Neural cell (in vitro differentiated cells): ENCODE data around the gene EIF4H. TPM values are rescaled to one million over a fixed set of nuclear protein-coding genes. Genes with fewer than 3 reads are reported as not detected.
"Not testable (repeated sequence)": the region's sequence is repeated elsewhere in the genome, so short reads cannot be mapped to it uniquely, and the experiment has no call there.

ENCODE experiments used
- H2AFZ ChIP-seq: fragments of 200-600, 300-800 bp; sonication (generic), shearing (Covaris generic); 2 replicates; pipeline ENCODE4 v1.6.0; 2014; ENCODE audit warnings: low read depth, mild to moderate bottlenecking, antibody characterized with exemption, low read length, moderate library complexity
- H3F3A ChIP-seq: fragments of 200-600 bp; shearing (Covaris generic); 2 replicates; pipeline ENCODE4 v1.6.1; 2016; ENCODE audit warnings: mild to moderate bottlenecking, moderate library complexity, mixed read lengths, antibody characterized with exemption, low read length; ENCODE audit not compliant: insufficient read depth, poor library complexity, severe bottlenecking
- H3K27ac ChIP-seq: fragments of 200-600, 300-800 bp; sonication (generic), shearing (Covaris generic); 2 replicates; pipeline ENCODE4 v1.5.1; 2014; ENCODE audit warnings: mild to moderate bottlenecking, low read length, moderate library complexity
- H3K27me3 ChIP-seq: fragments of 300-800, 200-600 bp; sonication (generic), shearing (Covaris generic); 2 replicates; pipeline ENCODE4 v1.6.0; 2014; ENCODE audit warnings: mild to moderate bottlenecking, low read depth, low read length, moderate library complexity; ENCODE audit not compliant: insufficient read depth
- H3K36me3 ChIP-seq: fragments of 300-800, 200-600 bp; sonication (generic), shearing (Covaris generic); 2 replicates; pipeline ENCODE4 v1.5.1; 2014; ENCODE audit warnings: mild to moderate bottlenecking, antibody characterized with exemption, low read length, moderate library complexity; ENCODE audit not compliant: insufficient read depth
- H3K4me2 ChIP-seq: fragments of 300-800, 200-600 bp; sonication (generic), shearing (Covaris generic); 2 replicates; pipeline ENCODE4 v1.6.0; 2014; ENCODE audit warnings: mild to moderate bottlenecking, low read length
- H3K4me3 ChIP-seq: fragments of 300-800, 200-600 bp; sonication (generic), shearing (Covaris generic); 2 replicates; pipeline ENCODE4 v1.5.1; 2014; ENCODE audit warnings: mild to moderate bottlenecking, low read length, moderate library complexity
- H3K79me2 ChIP-seq: fragments of 200-600 bp; shearing (Covaris generic); replicated peaks from 2 replicates; pipeline ENCODE4 v1.6.0; 2014; ENCODE audit warnings: mild to moderate bottlenecking, low read length, moderate library complexity; ENCODE audit not compliant: insufficient read depth
- H3K9ac ChIP-seq: fragments of 300-800, 200-600 bp; sonication (generic), shearing (Covaris generic); 2 replicates; pipeline ENCODE4 v1.6.1; 2016; ENCODE audit warnings: mild to moderate bottlenecking, low read length, mixed read lengths
- H3K9me2 ChIP-seq: fragments of 200-600 bp; shearing (Covaris generic); 2 replicates; pipeline ENCODE4 v1.6.1; 2016; ENCODE audit warnings: mild to moderate bottlenecking, low read length, mixed read lengths; ENCODE audit not compliant: insufficient read depth
- H3K9me3 ChIP-seq: fragments of 200-600, 300-800 bp; sonication (generic), shearing (Covaris generic); 2 replicates; pipeline ENCODE4 v1.6.1; 2016; ENCODE audit warnings: mild to moderate bottlenecking, mixed run types, low read length, moderate library complexity, mixed read lengths
- H4K20me1 ChIP-seq: fragments of 200-600 bp; shearing (Covaris generic); 2 replicates; pipeline ENCODE4 v1.6.1; 2016; ENCODE audit warnings: mild to moderate bottlenecking, mixed run types; ENCODE audit not compliant: insufficient read depth
- CTCF ChIP-seq: fragments of 450-650 bp; IDR thresholded peaks from 2 replicates; pipeline ENCODE4 v1.5.1; 2014; ENCODE audit warnings: antibody characterized with exemption, mild to moderate bottlenecking, moderate library complexity; ENCODE audit not compliant: poor library complexity, severe bottlenecking
- EP300 ChIP-seq: fragments of 450-650 bp; conservative IDR thresholded peaks from 2 replicates; pipeline ENCODE4 v1.6.1; 2014; ENCODE audit warnings: antibody characterized with exemption, mild to moderate bottlenecking, moderate library complexity; ENCODE audit not compliant: poor library complexity, severe bottlenecking
- EZH2 ChIP-seq: fragments of 200-600, 300-800 bp; shearing (Covaris generic), sonication (generic); IDR thresholded peaks from 2 replicates; pipeline ENCODE4 v1.6.1; 2014; ENCODE audit warnings: antibody characterized with exemption, low read length, borderline replicate concordance, mild to moderate bottlenecking; ENCODE audit not compliant: insufficient read depth, poor library complexity, severe bottlenecking
- MXI1 ChIP-seq: fragments of 450-650 bp; conservative IDR thresholded peaks from 2 replicates; pipeline ENCODE4 v1.6.1; 2014; ENCODE audit warnings: antibody characterized with exemption, mild to moderate bottlenecking; ENCODE audit not compliant: poor library complexity, severe bottlenecking
- POLR2AphosphoS5 ChIP-seq: IDR thresholded peaks from 2 replicates; pipeline ENCODE4 v1.6.1; 2012
- RAD21 ChIP-seq: fragments of 450-650 bp; conservative IDR thresholded peaks from 2 replicates; pipeline ENCODE4 v1.6.1; 2014; ENCODE audit warnings: antibody characterized with exemption, mild to moderate bottlenecking, moderate library complexity
- SMC3 ChIP-seq: fragments of 450-650 bp; conservative IDR thresholded peaks from 2 replicates; pipeline ENCODE4 v1.6.1; 2014; ENCODE audit warnings: antibody characterized with exemption, mild to moderate bottlenecking, moderate library complexity; ENCODE audit not compliant: poor library complexity
- TAF1 ChIP-seq: IDR thresholded peaks from 2 replicates; pipeline ENCODE4 v1.6.1; 2012; ENCODE audit warnings: low read depth
- polyA plus RNA-seq: library from polyadenylated mRNA; depleted of rRNA; stranded (reverse); fragments of >200 nt; gene quantifications from 2 replicates; pipeline ENCODE4 v1.2.3, GENCODE V29; 2014
- TF ChIP-seq, protein P1 (sequence below): IDR thresholded peaks from 2 replicates; pipeline ENCODE4 v1.6.1; 2012; ENCODE audit warnings: borderline replicate concordance

EIF4H gene
- polyA plus RNA-seq, 1 donor from 2014 or later = 170 TPM

DNA sequence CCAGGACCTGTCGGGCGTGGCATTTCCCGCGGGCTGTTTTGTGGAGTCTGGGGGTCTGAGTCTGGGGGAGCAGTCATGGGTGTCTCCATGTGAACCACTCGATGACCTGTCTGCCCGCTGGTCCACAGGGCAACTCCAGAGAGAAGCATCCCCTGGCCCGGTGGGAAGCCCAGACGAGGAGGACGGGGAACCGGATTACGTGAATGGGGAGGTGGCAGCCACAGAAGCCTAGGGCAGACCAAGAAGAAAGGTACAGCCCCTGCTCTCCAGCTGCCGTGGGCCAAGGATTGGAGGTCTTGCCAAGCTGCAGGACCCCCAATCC is 50.3 kb downstream of the EIF4H start:
- Histone ChIP-seq H3K79me2 (no peaks in the 10 kb centered on the region), H3K4me2 (no peak overlapping the region), H3K4me3 (no peak overlapping the region), H3K9me3 (no peaks in the 10 kb centered on the region), H2AFZ (no peak overlapping the region), H3K27me3 (no peaks in the 10 kb centered on the region), H3K36me3 (no peaks in the 10 kb centered on the region), H3K9ac (no peak overlapping the region), H3F3A (no peaks in the 10 kb centered on the region), H3K27ac (no peak overlapping the region), H4K20me1 (no peaks in the 10 kb centered on the region), H3K9me2 (no peaks in the 10 kb centered on the region)
- TF ChIP-seq CTCF (no peak), TAF1 (no peak), SMC3 (no peak), RAD21 (no peak)
- TF ChIP-seq, protein P1, sequence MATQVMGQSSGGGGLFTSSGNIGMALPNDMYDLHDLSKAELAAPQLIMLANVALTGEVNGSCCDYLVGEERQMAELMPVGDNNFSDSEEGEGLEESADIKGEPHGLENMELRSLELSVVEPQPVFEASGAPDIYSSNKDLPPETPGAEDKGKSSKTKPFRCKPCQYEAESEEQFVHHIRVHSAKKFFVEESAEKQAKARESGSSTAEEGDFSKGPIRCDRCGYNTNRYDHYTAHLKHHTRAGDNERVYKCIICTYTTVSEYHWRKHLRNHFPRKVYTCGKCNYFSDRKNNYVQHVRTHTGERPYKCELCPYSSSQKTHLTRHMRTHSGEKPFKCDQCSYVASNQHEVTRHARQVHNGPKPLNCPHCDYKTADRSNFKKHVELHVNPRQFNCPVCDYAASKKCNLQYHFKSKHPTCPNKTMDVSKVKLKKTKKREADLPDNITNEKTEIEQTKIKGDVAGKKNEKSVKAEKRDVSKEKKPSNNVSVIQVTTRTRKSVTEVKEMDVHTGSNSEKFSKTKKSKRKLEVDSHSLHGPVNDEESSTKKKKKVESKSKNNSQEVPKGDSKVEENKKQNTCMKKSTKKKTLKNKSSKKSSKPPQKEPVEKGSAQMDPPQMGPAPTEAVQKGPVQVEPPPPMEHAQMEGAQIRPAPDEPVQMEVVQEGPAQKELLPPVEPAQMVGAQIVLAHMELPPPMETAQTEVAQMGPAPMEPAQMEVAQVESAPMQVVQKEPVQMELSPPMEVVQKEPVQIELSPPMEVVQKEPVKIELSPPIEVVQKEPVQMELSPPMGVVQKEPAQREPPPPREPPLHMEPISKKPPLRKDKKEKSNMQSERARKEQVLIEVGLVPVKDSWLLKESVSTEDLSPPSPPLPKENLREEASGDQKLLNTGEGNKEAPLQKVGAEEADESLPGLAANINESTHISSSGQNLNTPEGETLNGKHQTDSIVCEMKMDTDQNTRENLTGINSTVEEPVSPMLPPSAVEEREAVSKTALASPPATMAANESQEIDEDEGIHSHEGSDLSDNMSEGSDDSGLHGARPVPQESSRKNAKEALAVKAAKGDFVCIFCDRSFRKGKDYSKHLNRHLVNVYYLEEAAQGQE = no peak

- not testable (repeated sequence) for H3K79me2 ChIP-seq, H3F3A ChIP-seq, H3K27me3 ChIP-seq, H3K27ac ChIP-seq, H3K9me2 ChIP-seq, H3K9me3 ChIP-seq, H3K4me2 ChIP-seq, H3K9ac ChIP-seq, H3K4me3 ChIP-seq, H2AFZ ChIP-seq, H3K36me3 ChIP-seq, H4K20me1 ChIP-seq
Observed at GRCh38 chr7:74224907-74225306, 50.8 kb downstream of the EIF4H start.

GRCh38 chr7:74225400-74225799 is 51.2 kb downstream of the EIF4H start:
- Histone ChIP-seq H3K9me3 (no peaks in the 10 kb centered on the region), H3K27ac (no peak overlapping the region), H4K20me1 (no peaks in the 10 kb centered on the region), H3K4me3 (no peak overlapping the region), H3K9ac (no peak overlapping the region), H3K4me2 (no peak overlapping the region), H2AFZ (no peak overlapping the region), H3F3A (no peaks in the 10 kb centered on the region), H3K36me3 (no peaks in the 10 kb centered on the region), H3K9me2 (no peaks in the 10 kb centered on the region), H3K79me2 (no peaks in the 10 kb centered on the region), H3K27me3 (no peaks in the 10 kb centered on the region)
- TF ChIP-seq TAF1 (no peak), POLR2AphosphoS5 (no peak), MXI1 (no peak), CTCF (no peak), EZH2 (no peak), EP300 (no peak), RAD21 (no peak)
- TF ChIP-seq, protein P1 = no peak
